Thyroid gland (tissue), 4 donors: ENCODE measurements around the gene MPV17L. TPM values are rescaled to one million over a fixed set of nuclear protein-coding genes. Genes with fewer than 3 reads are reported as not detected.
"Not testable (repeated sequence)": the region's sequence is repeated elsewhere in the genome, so short reads cannot be mapped to it uniquely, and the experiment has no call there.

Experiments
- DNase-seq, 2 donors: peaks; one replicate each; pipeline ENCODE4 v3.0.0-alpha.2; 2019
- H3K27ac ChIP-seq, 3 donors: fragments of 200-600 bp; sonication (generic); 1 replicate in 2 of 3; 2 replicates in 1 of 3; pipeline ENCODE4 v1.5.1; 2016 to 2019; ENCODE audit warnings: mild to moderate bottlenecking in 1 of 3, moderate library complexity in 1 of 3
- H3K27me3 ChIP-seq: fragments of 200-600 bp; sonication (generic); one replicate; pipeline ENCODE4 v1.5.1; 2019
- H3K36me3 ChIP-seq, 2 donors: fragments of 200-600 bp; sonication (generic); one replicate each; pipeline ENCODE4 v1.5.1; 2016 to 2019
- H3K4me1 ChIP-seq, 2 donors: fragments of 200-600 bp; sonication (generic); one replicate each; pipeline ENCODE4 v1.5.1; 2017 to 2019
- H3K4me3 ChIP-seq, 3 donors: fragments of 200-600 bp; sonication (generic); replicated peaks in 1 of 3; 1 replicate in 2 of 3; 2 replicates in 1 of 3; pipeline ENCODE4 v1.5.1; 2016; ENCODE audit warnings: mild to moderate bottlenecking in 1 of 3
- H3K9me3 ChIP-seq: fragments of 200-600 bp; sonication (generic); one replicate; pipeline ENCODE4 v1.5.1; 2017
- POLR2A ChIP-seq, 2 donors: fragments of 450-650 bp; IDR thresholded peaks; one replicate each; pipeline ENCODE4 v1.6.1; 2017; ENCODE audit warnings: antibody characterized with exemption in 2 of 2, mild to moderate bottlenecking in 2 of 2, moderate library complexity in 1 of 2
- WGBS, 2 donors: methylation state at CpG; one replicate each; pipeline ENCODE4 v1.1.5; 2017; 5-methylcytosine and 5-hydroxymethylcytosine counted together
- intact Hi-C: fragments of 100-400 bp; cut with DNase I; formaldehyde crosslinking; loops from one replicate; pipeline ENCODE4 v1.15.1; 2023
- total RNA-seq, 4 donors: library from RNA; depleted of rRNA; stranded (reverse); fragments of >200 nt; gene quantifications; one replicate each; pipeline ENCODE4 v1.2.3, GENCODE V29; 2016
- TF ChIP-seq, protein P1 (sequence below), 6 experiments: fragments of 200-600 bp in 3 of 6; fragments of 450-650 bp in 3 of 6; sonication (generic) in 3 of 6; IDR thresholded peaks; one replicate each; pipeline ENCODE4 v1.5.1; 2016 to 2019; ENCODE audit warnings: antibody characterized with exemption in 6 of 6, mild to moderate bottlenecking in 2 of 6, inconsistent platforms in 1 of 6, moderate library complexity in 1 of 6

Gene MPV17L
- 10 to 100 TPM in 3 of 4 donors, 1 to 10 TPM in 1; 6.9 to 20.8 (median 15.4) TPM for total RNA-seq

DNA sequence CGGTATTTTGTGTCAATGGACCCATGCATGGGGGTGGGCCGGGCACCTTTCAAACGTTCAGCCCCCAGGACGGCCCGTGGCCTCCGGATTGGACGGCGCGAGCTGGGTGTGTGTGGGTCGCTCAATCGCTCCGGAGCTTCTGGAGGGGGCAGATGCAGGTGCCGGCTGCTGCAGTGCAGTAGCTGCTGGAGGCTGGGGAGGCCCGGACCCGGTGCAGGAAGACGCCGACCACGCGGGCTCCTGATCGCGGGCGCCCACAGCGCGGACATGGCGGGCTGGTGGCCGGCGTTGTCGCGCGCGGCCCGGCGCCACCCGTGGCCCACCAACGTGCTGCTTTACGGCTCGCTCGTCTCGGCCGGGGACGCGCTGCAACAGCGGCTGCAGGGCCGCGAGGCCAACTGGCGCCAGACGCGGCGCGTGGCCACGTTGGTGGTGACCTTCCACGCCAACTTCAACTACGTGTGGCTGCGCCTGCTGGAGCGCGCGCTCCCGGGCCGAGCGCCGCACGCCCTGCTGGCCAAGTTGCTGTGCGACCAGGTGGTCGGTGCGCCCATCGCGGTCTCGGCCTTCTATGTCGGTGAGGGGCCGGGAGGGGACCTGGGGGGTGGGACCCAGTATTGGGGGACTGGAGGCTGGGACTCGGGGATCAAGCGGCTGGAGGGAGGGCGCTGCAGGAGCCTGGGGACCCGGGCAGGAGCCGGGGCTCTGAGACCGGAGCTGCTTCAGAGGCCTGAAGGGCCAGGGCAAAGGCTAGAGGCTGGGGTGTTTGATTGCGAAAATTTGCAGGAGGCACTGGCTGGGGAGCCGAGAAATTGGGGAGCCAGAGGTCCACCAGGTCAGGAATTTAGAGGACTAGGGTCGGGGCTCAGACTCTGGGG, at the start of gene MPV17L:
MPV17L (plus strand) TSS at position 124 of the 878 bp plus-strand sequence; CDS start at position 268, 144 bp downstream.
- H3K36me3 ChIP-seq, H3K27me3 ChIP-seq, H3K4me1 ChIP-seq, intact Hi-C loops, H3K9me3 ChIP-seq: not testable (repeated sequence)
- TF ChIP-seq POLR2A (IDR thresholded peaks at IDR 0.05): peak in 1 of 2 donors; percentile 49
- TF ChIP-seq, protein P1, sequence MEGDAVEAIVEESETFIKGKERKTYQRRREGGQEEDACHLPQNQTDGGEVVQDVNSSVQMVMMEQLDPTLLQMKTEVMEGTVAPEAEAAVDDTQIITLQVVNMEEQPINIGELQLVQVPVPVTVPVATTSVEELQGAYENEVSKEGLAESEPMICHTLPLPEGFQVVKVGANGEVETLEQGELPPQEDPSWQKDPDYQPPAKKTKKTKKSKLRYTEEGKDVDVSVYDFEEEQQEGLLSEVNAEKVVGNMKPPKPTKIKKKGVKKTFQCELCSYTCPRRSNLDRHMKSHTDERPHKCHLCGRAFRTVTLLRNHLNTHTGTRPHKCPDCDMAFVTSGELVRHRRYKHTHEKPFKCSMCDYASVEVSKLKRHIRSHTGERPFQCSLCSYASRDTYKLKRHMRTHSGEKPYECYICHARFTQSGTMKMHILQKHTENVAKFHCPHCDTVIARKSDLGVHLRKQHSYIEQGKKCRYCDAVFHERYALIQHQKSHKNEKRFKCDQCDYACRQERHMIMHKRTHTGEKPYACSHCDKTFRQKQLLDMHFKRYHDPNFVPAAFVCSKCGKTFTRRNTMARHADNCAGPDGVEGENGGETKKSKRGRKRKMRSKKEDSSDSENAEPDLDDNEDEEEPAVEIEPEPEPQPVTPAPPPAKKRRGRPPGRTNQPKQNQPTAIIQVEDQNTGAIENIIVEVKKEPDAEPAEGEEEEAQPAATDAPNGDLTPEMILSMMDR (IDR thresholded peaks at IDR 0.05): peak in 1 of 6 experiments; percentile 13
- Histone ChIP-seq H3K27ac (peak within 1 kb of the TSS; percentile 21 to 75 (median 54)), H3K4me3 (peak within 1 kb of the TSS; percentile 22 to 83 (median 63))
- 6 to 9% methylated on average over 32 to 44 of the region's 79 CpGs for WGBS, 2 donors
- DNase-seq: peak; percentile 72 to 81

DNA sequence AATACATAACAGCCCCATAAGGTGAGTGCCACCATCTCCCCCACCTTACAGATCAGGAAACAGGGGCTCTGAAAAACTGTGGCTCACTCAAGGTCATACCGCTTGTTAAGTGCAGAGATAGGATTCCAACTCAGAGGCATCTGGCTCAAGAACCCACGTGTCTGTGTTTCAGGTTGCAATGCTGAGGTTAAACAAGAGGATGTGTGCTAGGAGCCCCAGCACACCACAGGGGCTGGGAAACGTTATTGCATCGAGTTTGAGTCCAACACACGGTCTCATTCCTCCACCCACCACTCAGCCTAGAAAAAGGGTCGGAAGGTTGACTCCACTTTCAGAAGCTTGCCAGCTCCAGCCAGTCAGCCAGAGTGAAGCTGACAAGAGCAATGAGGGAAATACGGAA, 46.8 kb upstream of the MPV17L start:
- intact Hi-C loops: not testable (repeated sequence)
- WGBS, 2 donors: no CpG with 5 or more reads among the region's 7 CpGs

DNA sequence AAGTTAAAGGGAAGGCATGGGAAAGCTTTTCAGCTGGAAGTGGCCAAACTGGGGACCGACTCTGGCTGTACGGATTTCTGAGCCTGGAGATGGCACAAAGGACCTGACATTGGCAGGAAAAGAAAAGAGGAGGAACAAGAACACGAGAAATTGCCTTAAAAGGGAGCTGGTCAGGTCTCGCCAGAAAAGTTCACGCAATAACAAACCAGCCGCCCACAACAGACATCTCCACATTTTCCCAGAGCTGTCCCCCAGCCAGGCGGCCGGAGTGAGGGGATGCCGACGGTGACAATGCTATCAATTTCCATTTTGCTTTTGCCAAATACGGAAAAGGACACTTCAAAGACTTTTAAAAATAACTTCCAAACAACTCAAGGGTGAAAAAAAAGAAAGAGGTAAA, 44.3 kb upstream of the MPV17L start:
- peak; percentile 6 to 15 for DNase-seq
- H3K36me3 ChIP-seq, H3K27me3 ChIP-seq, intact Hi-C loops, H3K9me3 ChIP-seq, H3K4me1 ChIP-seq, H3K4me3 ChIP-seq, H3K27ac ChIP-seq: not testable (repeated sequence)
- no CpG with 5 or more reads among the region's 11 CpGs for WGBS, 2 donors

More for the DNA sequence above, 46.8 kb upstream of the MPV17L start:
- not testable (repeated sequence) for H3K9me3 ChIP-seq, H3K27ac ChIP-seq, DNase-seq, H3K4me3 ChIP-seq, H3K4me1 ChIP-seq, H3K36me3 ChIP-seq, H3K27me3 ChIP-seq

DNA sequence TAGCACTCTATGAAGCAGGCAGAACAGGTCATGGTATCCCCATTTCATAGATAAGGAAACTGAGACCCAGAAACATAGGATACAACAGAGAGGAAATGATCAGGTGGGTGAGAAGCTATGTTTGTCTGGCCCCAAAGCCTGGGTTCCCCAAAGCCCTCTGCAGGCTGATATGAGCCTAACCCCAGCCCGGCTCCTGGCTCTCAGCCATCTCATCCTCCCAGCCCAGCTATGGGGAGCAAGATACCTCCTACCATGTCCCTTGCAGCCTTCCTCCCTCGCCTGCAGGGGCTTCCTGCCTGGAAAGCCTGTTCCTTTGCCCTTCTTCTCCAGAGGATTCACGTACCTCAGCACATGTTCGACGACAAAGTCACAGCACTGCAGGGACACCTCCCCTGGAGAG, 43.8 kb upstream of the MPV17L start:
- intact Hi-C loops, H3K27me3 ChIP-seq, H3K27ac ChIP-seq, H3K4me1 ChIP-seq, DNase-seq, H3K36me3 ChIP-seq, H3K9me3 ChIP-seq, H3K4me3 ChIP-seq: not testable (repeated sequence)
- no CpG with 5 or more reads among the region's 5 CpGs for WGBS, 2 donors

DNA sequence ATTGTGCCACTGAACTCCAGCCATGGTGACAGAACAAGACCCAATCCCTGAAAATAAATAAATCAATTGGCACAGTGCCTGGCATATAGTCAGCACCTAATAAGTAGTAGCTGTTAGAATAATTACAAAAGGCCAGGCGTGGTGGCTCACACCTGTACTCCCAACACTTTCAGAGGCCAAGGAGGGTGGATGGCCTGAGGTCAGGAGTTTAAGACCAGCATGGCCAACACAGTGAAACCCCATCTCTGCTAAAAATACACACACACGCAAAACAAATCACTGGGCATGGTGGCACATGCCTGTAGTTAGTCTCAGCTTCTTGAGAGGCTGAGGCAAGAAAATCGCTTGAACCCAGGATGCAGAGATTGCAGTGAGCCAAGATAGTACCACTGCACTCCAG, 42.7 kb upstream of the MPV17L start:
- intact Hi-C loops, H3K4me3 ChIP-seq, DNase-seq, H3K9me3 ChIP-seq, H3K27me3 ChIP-seq, H3K4me1 ChIP-seq, H3K27ac ChIP-seq, H3K36me3 ChIP-seq: not testable (repeated sequence)
- no CpG with 5 or more reads among the region's 3 CpGs for WGBS, 2 donors

DNA sequence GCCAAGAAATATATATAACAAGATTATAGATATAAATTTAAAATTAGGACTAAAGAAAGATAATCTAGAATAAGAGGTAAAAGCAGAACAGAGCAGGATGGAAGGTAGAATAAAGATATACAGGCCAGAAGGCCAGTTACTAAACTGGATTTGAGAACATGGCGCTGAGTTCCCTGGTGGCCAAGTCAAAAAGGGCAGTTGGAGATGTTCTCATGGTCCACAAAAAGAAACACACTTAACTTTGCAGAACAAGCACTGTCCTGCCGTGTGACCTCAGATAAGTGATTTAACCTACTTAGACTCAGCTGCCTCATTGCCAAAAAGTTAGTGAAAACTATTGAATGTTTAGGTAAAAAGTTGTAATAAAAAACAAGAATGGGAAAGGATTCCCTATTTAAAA, 40.7 kb upstream of the MPV17L start:
- intact Hi-C loops, H3K4me3 ChIP-seq, H3K27ac ChIP-seq, H3K27me3 ChIP-seq, H3K36me3 ChIP-seq, H3K9me3 ChIP-seq, DNase-seq, H3K4me1 ChIP-seq: not testable (repeated sequence)
- WGBS, 2 donors: no CpG with 5 or more reads among the region's 2 CpGs

DNA sequence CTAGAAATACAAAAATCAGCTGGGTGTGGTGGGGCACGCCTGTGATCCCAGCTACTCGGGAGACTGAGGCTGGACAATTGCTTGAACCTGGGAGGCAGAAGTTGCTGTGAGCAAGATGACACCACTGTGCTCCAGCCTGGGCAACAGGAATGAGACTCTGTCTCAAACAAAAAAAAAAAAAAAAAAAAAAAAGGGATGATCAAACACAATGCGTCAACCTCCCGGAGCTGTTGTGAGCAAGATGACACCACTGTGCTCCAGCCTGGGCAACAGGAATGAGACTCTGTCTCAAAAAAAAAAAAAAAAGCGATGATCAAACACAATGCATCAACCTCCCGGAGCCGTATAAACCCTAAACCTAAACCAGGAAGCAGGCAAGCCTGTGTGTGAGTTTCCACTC, 38.1 kb upstream of the MPV17L start:
- H3K27ac ChIP-seq, DNase-seq, H3K4me3 ChIP-seq, H3K36me3 ChIP-seq, H3K4me1 ChIP-seq, H3K27me3 ChIP-seq, intact Hi-C loops, H3K9me3 ChIP-seq: not testable (repeated sequence)
- 58 to 74% methylated on average over 4 to 5 of the region's 7 CpGs for WGBS, 2 donors

DNA sequence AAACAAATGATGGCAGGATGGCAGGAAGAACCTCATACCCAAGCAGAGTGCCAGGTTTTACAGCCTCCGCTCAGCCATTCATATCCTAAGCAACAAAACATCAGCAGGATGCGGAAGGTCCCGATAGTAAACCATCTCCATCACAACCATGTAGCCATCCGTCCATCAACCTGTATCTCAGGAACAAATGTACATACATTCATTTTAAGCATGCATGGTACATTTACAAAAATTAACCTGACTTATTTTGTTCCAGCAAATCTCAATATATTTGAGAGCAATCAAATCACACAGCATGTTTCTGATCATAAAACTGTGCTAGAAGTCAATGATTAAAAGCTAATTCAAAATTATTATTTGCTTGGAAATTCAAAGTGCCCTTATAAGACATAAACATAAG, 17.4 kb upstream of the MPV17L start, which contains the start of gene NPIPA5:
NPIPA5 (minus strand) TSS at position 101 of the 400 bp plus-strand sequence; CDS start at position 101, 0 bp downstream.
- H3K4me1 ChIP-seq, H3K9me3 ChIP-seq, DNase-seq, intact Hi-C loops, H3K36me3 ChIP-seq, H3K27me3 ChIP-seq, H3K4me3 ChIP-seq, H3K27ac ChIP-seq: not testable (repeated sequence)
- WGBS, 2 donors: no CpG with 5 or more reads among the region's 4 CpGs

DNA sequence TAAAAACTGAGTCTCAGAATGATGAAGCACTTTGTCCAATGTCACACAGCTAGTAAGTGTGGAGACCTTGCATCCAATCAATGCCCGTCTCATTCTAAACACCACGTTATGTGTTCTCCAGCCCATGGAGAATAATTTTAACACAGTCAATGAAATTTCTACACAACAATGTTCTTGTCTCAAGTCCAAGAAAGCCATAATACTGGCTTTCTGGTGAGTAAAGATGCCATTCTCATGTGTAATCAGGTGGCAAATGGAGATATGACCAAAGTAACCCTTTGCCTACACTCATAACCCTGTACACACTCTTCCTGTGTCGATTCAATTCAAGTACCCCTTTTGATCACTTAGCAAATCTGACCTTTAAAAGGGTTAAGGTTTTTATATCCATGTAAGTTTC, 12.7 kb upstream of the MPV17L start:
- intact Hi-C loops, H3K27ac ChIP-seq, DNase-seq, H3K9me3 ChIP-seq, H3K27me3 ChIP-seq, H3K4me3 ChIP-seq, H3K36me3 ChIP-seq, H3K4me1 ChIP-seq: not testable (repeated sequence)
- WGBS, 2 donors: 14 to 29% methylated on average over 1 of the region's 3 CpGs

DNA sequence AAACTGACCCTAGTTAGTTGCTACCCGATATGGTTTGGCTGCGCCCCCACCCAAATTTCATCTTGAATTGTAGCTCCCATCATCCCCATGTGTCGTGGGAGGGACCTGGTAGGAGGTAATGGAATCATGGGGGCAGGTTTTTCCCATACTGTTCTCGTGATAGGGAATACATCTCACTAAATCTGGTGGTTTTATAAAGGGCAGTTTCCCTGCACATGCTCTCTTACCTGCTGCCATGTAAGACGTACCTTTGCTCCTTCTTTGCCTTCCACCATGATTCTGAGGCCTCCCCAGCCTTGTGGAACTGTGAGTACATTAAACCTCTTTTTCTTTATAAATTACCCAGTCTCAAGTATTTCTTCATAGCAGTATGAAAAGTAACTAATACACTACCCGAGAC, 7.5 kb upstream of the MPV17L start:
- H3K4me3 ChIP-seq, intact Hi-C loops, H3K9me3 ChIP-seq, H3K4me1 ChIP-seq, H3K27me3 ChIP-seq, H3K36me3 ChIP-seq, H3K27ac ChIP-seq, DNase-seq: not testable (repeated sequence)
- WGBS, 2 donors: 92 to 96% methylated on average over 6 of the region's 6 CpGs

DNA sequence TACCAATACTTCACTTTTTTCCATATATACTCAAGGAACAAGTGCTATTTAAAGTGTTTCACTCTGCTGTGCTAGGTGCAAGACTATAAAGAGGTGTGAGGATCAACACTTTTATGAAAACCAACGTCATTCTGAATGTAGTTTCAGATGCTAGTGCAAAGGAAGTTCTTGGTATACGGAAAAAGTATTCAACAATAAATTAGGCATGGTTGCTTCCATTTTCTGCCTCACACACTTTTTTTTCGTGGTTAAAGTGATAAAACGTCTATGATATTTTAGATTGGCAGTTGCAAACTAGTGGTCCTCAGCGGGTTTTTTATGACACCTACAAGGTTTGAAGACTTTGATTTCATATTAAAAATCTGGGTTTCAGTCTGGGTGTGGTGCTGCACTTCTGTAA, 5.6 kb upstream of the MPV17L start:
- H3K27me3 ChIP-seq, DNase-seq, intact Hi-C loops, H3K4me1 ChIP-seq, H3K9me3 ChIP-seq, H3K36me3 ChIP-seq, H3K27ac ChIP-seq, H3K4me3 ChIP-seq: not testable (repeated sequence)
- 84 to 88% methylated on average over 5 of the region's 5 CpGs for WGBS, 2 donors

DNA sequence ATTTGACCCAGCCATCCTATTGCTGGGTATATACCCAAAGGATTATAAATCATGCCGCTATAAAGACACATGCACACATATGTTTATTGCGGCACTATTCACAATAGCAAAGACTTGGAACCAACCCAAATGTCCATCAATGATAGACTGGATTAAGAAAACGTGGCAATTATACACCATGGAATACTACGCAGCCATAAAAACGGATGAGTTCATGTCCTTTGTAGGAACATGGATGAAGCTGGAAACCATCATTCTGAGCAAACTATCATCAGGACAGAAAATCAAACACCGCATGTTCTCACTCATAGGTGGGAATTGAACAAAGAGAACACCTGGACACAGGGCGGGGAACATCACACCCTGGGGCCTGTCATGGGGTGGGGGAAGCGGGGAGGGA, 2.5 kb upstream of the MPV17L start:
- WGBS, 2 donors: 92 to 93% methylated on average over 8 of the region's 8 CpGs

More for the DNA sequence above, 2.5 kb upstream of the MPV17L start:
- H3K9me3 ChIP-seq, H3K27me3 ChIP-seq, intact Hi-C loops, H3K36me3 ChIP-seq, DNase-seq, H3K4me3 ChIP-seq, H3K4me1 ChIP-seq, H3K27ac ChIP-seq: not testable (repeated sequence)
